B cell (primary cell): Measurements from ENCODE around the gene ACAT1. TPM values are rescaled to one million over a fixed set of nuclear protein-coding genes. Genes with fewer than 3 reads are reported as not detected.

Experiments
- ATAC-seq: fragments of 200-7000 bp; cut with Tn5 transposase; one replicate; pipeline ENCODE4 v1.10.0; 2021; ENCODE audit warnings: low read depth, mild to moderate bottlenecking, moderate number of reproducible peaks, moderate library complexity
- CTCF ChIA-PET: fragments of 350-600 bp; sonication (Branson Sonifier 250); formaldehyde crosslinking; loops from one replicate; lab custom pipeline; 2021; ENCODE audit warnings: antibody characterized with exemption, inconsistent platforms; lab: Charles Lee
- POLR2A ChIA-PET: fragments of 350-600 bp; sonication (Branson Sonifier 250); formaldehyde crosslinking; loops from one replicate; lab custom pipeline; 2021; ENCODE audit warnings: antibody characterized with exemption; lab: Charles Lee
- DNase-seq: peaks from one replicate; pipeline ENCODE4 v3.0.0; 2013
- H2AFZ ChIP-seq: 2 replicates; pipeline ENCODE4 v1.6.1; 2012; ENCODE audit warnings: mild to moderate bottlenecking, low read depth, low read length; ENCODE audit not compliant: insufficient read depth, poor library complexity, severe bottlenecking
- H3K27ac ChIP-seq, 2 donors: 1 replicate in 1 of 2; 2 replicates in 1 of 2; pipeline ENCODE4 v1.5.1; 2012 to 2013; ENCODE audit warnings: low read length in 2 of 2, mild to moderate bottlenecking in 2 of 2, moderate library complexity in 1 of 2
- H3K27me3 ChIP-seq, 4 experiments: fragments of 200-600 bp in 1 of 4; sonication (generic) in 1 of 4; replicated peaks in 1 of 4; 1 replicate in 2 of 4; 2 replicates in 2 of 4; pipeline versions ENCODE4 v1.6.1 to v1.7.0; 2013 to 2016; ENCODE audit warnings: low read length in 3 of 4, mild to moderate bottlenecking in 2 of 4, mixed read lengths in 1 of 4, moderate library complexity in 1 of 4; ENCODE audit not compliant: insufficient read depth in 4 of 4, control insufficient read depth in 3 of 4; ENCODE audit errors: control extremely low read depth in 1 of 4
- H3K36me3 ChIP-seq, 2 experiments: replicated peaks in 1 of 2; 1 replicate in 1 of 2; 2 replicates in 1 of 2; pipeline versions ENCODE4 v1.6.1 to v1.7.1; 2013; ENCODE audit warnings: low read length in 1 of 2; ENCODE audit not compliant: insufficient read depth in 2 of 2, control insufficient read depth in 1 of 2; ENCODE audit errors: control extremely low read depth in 1 of 2, extremely low read depth in 1 of 2
- H3K4me1 ChIP-seq, 2 donors: fragments of 200-600 bp in 1 of 2; sonication (generic) in 1 of 2; 1 replicate in 1 of 2; 2 replicates in 1 of 2; pipeline versions ENCODE4 v1.5.1 to v1.6.1; 2013 to 2017; ENCODE audit warnings: low read length in 2 of 2; ENCODE audit not compliant: control insufficient read depth in 2 of 2, insufficient read depth in 2 of 2
- H3K4me2 ChIP-seq: replicated peaks from 2 replicates; pipeline ENCODE3; 2012; ENCODE audit warnings: mild to moderate bottlenecking, low read depth, low read length; ENCODE audit not compliant: poor library complexity, severe bottlenecking
- H3K4me3 ChIP-seq, 5 experiments: fragments of 200-600 bp in 1 of 5; sonication (generic) in 1 of 5; 1 replicate in 3 of 5; 2 replicates in 2 of 5; pipeline versions ENCODE4 v1.5.1 to v1.7.0; 2011 to 2016; ENCODE audit warnings: low read length in 4 of 5, mild to moderate bottlenecking in 4 of 5, low read depth in 2 of 5, control low read depth in 1 of 5, moderate library complexity in 1 of 5; ENCODE audit not compliant: insufficient read depth in 1 of 5; ENCODE audit errors: control extremely low read depth in 1 of 5, extremely low read depth in 1 of 5
- H3K79me2 ChIP-seq: fragments of 200-600 bp; sonication (generic); one replicate; pipeline ENCODE4 v1.6.0; 2016; ENCODE audit warnings: low read length; ENCODE audit not compliant: control insufficient read depth, insufficient read depth
- H3K9ac ChIP-seq: fragments of 200-600 bp; sonication (generic); 2 replicates; pipeline ENCODE4 v1.6.1; 2017; ENCODE audit warnings: mild to moderate bottlenecking, low read length, moderate library complexity
- H3K9me3 ChIP-seq, 3 donors: one replicate each; pipeline versions ENCODE4 v1.6.1 to v1.7.1; 2013; ENCODE audit warnings: low read length in 2 of 3; ENCODE audit not compliant: control insufficient read depth in 2 of 3, insufficient read depth in 1 of 3; ENCODE audit errors: control extremely low read depth in 1 of 3
- H4K20me1 ChIP-seq: 2 replicates; pipeline ENCODE4 v1.6.0; 2012; ENCODE audit warnings: mild to moderate bottlenecking, low read length; ENCODE audit not compliant: insufficient read depth, control insufficient read depth, poor library complexity, severe bottlenecking
- H3K27ac Mint-ChIP-seq: one replicate; pipeline ENCODE4 v1.8.0; 2021; ENCODE audit warnings: mixed read lengths
- H3K27me3 Mint-ChIP-seq: one replicate; pipeline ENCODE4 v1.8.0; 2021; ENCODE audit warnings: mixed read lengths
- H3K4me1 Mint-ChIP-seq: one replicate; pipeline ENCODE4 v1.8.0; 2021; ENCODE audit warnings: mixed read lengths
- H3K4me3 Mint-ChIP-seq: one replicate; pipeline ENCODE4 v1.8.0; 2021; ENCODE audit warnings: mixed read lengths
- H3K9me3 Mint-ChIP-seq: one replicate; pipeline ENCODE4 v1.8.0; 2022; ENCODE audit warnings: mixed read lengths; ENCODE audit not compliant: insufficient read depth
- CTCF ChIP-seq: fragments of 200-600 bp; IDR thresholded peaks from one replicate; pipeline ENCODE4 v1.8.0; 2022; ENCODE audit warnings: antibody characterized with exemption, mild to moderate bottlenecking
- EZH2 ChIP-seq: IDR thresholded peaks from 2 replicates; pipeline ENCODE4 v1.6.1; 2012; ENCODE audit warnings: borderline replicate concordance, low read depth, mild to moderate bottlenecking, moderate library complexity, low read length; ENCODE audit not compliant: insufficient read depth, poor library complexity, severe bottlenecking
- WGBS: methylation state at CpG from one replicate; pipeline ENCODE4 v1.1.5; 2013; ENCODE audit warnings: missing lambda C conversion rate; ENCODE audit not compliant: insufficient coverage; 5-methylcytosine and 5-hydroxymethylcytosine counted together
- intact Hi-C: fragments of 100-400 bp; cut with micrococcal nuclease; formaldehyde crosslinking; loops from one replicate; pipeline ENCODE4 v1.10.0; 2022
- polyA plus RNA-seq: library from polyadenylated mRNA; depleted of rRNA; stranded (reverse); fragments of >200 nt; gene quantifications from 2 replicates; pipeline ENCODE4 v1.2.3, GENCODE V29; 2012
- total RNA-seq, 2 donors: library from RNA; stranded (reverse); fragments of 120-200 nt in 1 of 2; gene quantifications; 1 replicate in 1 of 2; 2 replicates in 1 of 2; pipeline versions ENCODE4 v1.2.3 to v1.2.4, GENCODE V29; 2013 to 2022

ACAT1 gene
- total and polyA plus RNA-seq, 2 donors (not counting 1 experiment from before 2014, with no cell fraction given) = 7.5 to 32.9 TPM

DNA sequence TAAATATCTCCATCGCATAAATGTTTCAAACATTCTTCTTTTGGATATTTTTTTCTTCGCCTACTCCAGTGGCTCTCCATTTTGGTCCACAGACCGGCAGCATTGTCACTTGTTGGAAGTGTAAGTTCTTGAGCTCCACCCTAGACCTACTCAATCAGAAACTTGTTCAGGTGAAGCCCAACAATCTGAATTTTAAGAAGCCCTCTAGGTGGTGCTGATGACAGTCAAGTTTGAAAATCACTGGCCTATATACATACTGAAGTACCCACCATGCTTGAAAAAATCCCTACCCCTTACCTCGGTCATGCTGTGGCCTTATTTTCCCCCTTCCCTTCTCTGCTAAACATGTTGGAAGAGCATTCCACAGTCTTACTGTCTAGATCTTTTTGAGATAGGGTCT, 10.2 kb upstream of the ACAT1 start:
- Mint-ChIP-seq H3K27ac (no peak overlapping the region), H3K9me3 (no peaks in the 10 kb centered on the region), H3K4me3 (no peak overlapping the region), H3K4me1 (no peaks in the 10 kb centered on the region), H3K27me3 (no peaks in the 10 kb centered on the region)
- Histone ChIP-seq H3K36me3 (no peaks in the 10 kb centered on the region), H3K4me2 (no peak overlapping the region), H2AFZ (no peak overlapping the region), H3K9me3 (no peaks in the 10 kb centered on the region), H3K4me1 (no peaks in the 10 kb centered on the region), H3K4me3 (no peak overlapping the region), H3K79me2 (no peaks in the 10 kb centered on the region), H4K20me1 (no peaks in the 10 kb centered on the region), H3K27me3 (no peaks in the 10 kb centered on the region), H3K9ac (no peak overlapping the region), H3K27ac (no peak overlapping the region)
- ATAC-seq (no peak), DNase-seq (no peak)
- intact Hi-C loops = no loop called here
- CTCF ChIA-PET = interaction anchor here (1.1 kb wide), 1 partner anchor 12 kb away, joined by 3 read pairs; no protein-coding TSS in a partner anchor
- TF ChIP-seq CTCF = no peak
- TF ChIP-seq EZH2 = no peak
- WGBS = no CpG with 5 or more reads among the region's 4 CpGs
- POLR2A ChIA-PET = no interaction called here

GRCh38 chr11:108112057-108112456, 9.3 kb upstream of the ACAT1 start:
- H3K4me3 ChIP-seq = no peak overlapping the region
- H3K9ac ChIP-seq = no peak overlapping the region
- no peaks in the 10 kb centered on the region for H3K79me2 ChIP-seq
- 100% methylated on average over 2 of the region's 2 CpGs for WGBS
- no peaks in the 10 kb centered on the region for H3K36me3 ChIP-seq
- Mint-ChIP-seq H3K27ac (no peak overlapping the region), H3K27me3 (no peaks in the 10 kb centered on the region), H3K4me3 (no peak overlapping the region), H3K4me1 (no peaks in the 10 kb centered on the region), H3K9me3 (no peaks in the 10 kb centered on the region)
- no peak overlapping the region for H3K4me2 ChIP-seq
- intact Hi-C loops = no loop called here
- POLR2A ChIA-PET = no interaction called here
- H3K27me3 ChIP-seq = no peaks in the 10 kb centered on the region
- H3K4me1 ChIP-seq = no peaks in the 10 kb centered on the region
- H3K9me3 ChIP-seq = no peaks in the 10 kb centered on the region
- no peaks in the 10 kb centered on the region for H4K20me1 ChIP-seq
- no peak overlapping the region for H2AFZ ChIP-seq
- DNase-seq (no peak), ATAC-seq (no peak)
- no peak overlapping the region for H3K27ac ChIP-seq
- CTCF ChIA-PET = interaction anchor here (1.0 to 1.1 kb wide), 2 partner anchors 11 to 537 kb away, joined by 3 read pairs; no protein-coding TSS in a partner anchor
- TF ChIP-seq EZH2 = no peak
- TF ChIP-seq CTCF = no peak
